ENCODE data around the gene MEOX1.
A peak's percentile ranks its signal among the peaks of the same experiment; 100 is the strongest.

The MEOX1 gene

DNA sequence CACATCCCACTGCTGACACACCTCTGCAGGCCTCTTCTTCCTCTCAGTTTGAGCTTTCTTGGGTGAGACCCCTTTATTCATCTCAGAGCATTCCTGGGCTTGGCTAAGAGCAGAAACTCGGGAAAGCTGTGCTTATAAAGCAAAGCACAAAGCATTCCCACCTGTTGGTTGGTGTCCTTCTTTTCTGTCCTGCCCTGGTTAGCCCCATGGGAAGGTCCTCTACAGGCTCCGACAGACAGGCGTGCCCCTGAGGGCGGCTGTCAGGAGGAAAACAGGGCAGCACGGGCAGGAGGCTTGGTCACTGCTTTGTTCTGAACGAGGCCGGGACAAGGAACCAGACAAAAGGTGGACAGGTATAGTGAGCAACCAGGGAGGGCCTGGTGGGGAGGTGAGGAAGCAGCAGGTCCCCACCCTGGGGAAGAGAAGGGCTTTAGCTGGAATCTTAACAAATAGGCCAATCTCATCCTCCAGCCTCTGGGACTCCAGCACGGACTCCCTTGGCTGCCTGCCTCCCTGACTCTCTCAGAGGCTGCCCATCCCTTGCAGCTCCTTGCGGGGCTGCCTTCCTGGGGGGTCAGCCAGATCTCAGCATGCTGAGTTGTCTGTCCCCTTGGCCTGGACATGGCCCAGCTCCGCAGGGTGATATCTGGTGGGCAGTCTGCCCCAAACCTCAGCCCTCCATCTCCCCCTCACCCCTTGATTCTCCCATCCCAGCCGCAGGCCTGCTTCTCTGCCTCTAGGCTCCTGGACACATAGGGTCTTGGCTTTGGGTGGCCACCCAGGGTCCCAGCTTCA, 1.7 kb downstream of the MEOX1 start:
- DNase-seq (ENCODE audit: low spot score): no peak
- H3K4me3 ChIP-seq: peak overlapping the region; percentile 17

DNA sequence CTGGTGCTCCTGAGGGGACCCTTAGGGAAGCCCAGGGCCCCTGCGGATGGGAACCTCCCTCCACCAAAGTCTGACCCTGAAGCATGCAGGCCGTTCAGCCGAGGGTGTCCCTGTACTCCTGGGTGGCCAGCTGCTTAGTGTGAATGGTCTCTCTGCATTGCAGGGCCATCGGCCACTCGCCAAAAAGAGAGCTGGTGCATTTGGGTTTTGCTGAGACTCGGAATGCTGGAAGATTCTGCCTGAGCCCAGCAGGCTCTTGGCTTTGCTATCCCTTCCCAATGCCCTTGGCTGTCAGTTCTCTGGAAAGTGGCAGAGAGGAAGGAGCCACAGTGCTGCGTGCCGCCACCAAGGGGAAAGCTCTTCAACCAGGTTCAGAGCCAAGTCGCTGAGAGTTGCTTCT, 2.8 kb downstream of the MEOX1 start:
- Histone ChIP-seq H3K4me3 (peak overlapping the region; percentile 28), H3K27ac (peak overlapping the region in 1 of 2 donors; percentile 48)
- no peak for DNase-seq (ENCODE audit: low spot score)
- no peak for TF ChIP-seq CTCF (IDR thresholded peaks at IDR 0.05)

More for the DNA sequence above, 1.7 kb downstream of the MEOX1 start:
- TF ChIP-seq CTCF (IDR thresholded peaks at IDR 0.05): no peak
- peak overlapping the region in 1 of 2 donors; percentile 31 for H3K27ac ChIP-seq

- no peak for DNase-seq (ENCODE audit: low spot score)
- H3K27ac ChIP-seq: peak overlapping the region in 1 of 2 donors; percentile 0
- no peak for TF ChIP-seq CTCF (IDR thresholded peaks at IDR 0.05)
- no peak overlapping the region for H3K4me3 ChIP-seq
These were observed 5.9 kb downstream of the MEOX1 start for GRCh38 chr17:43655693-43656255.

DNA sequence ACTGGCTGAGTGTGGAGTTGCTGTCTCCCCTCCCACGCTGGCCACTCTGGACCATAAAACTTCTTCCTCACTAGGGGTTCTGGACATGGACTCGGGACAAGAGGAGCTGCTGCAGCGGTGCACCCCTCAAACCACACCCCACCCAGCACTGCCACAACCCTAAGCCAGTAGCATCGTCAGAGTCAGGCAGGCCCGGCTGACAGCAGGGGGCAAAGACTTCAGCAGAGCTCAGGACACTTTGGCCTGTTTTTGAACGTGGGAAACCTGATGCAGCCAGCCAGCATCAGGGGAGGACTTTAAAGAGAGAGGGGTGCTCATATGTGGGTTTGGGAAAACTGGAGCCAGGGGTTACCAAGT, 9.6 kb downstream of the MEOX1 start:
- no peak overlapping the region for H3K4me3 ChIP-seq
- no peak for TF ChIP-seq CTCF (IDR thresholded peaks at IDR 0.05)
- no peak for DNase-seq (ENCODE audit: low spot score)
- no peak overlapping the region for H3K27ac ChIP-seq

DNA sequence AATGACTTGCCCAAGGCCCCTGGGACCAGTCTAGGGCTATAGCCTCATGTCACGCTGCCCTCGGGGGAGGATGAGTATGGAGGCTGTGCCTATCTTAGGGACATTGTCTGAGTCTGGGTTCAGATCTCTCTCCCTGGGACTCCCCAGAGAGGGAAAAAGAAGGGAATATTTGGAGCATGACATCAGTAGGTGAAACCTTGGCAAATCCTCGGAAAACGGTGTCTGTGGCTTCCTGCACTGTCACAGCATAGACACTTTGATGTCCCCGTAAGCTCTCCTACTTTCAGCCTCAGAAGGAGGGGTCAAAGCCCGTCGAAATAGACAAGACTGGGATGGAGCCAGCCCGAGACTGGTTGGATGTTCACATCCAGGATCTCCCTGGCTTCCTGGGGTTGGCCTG, 11.3 kb downstream of the MEOX1 start:
- DNase-seq (ENCODE audit: low spot score): no peak
- no peak overlapping the region for H3K27ac ChIP-seq

GRCh38 chr17:43648916-43649315, 12.8 kb downstream of the MEOX1 start:
- H3K27ac ChIP-seq: no peak overlapping the region
- no peak overlapping the region for H3K4me3 ChIP-seq
- no peak for TF ChIP-seq CTCF (IDR thresholded peaks at IDR 0.05)
- DNase-seq (ENCODE audit: low spot score): no peak

More for the DNA sequence above, 11.3 kb downstream of the MEOX1 start:
- no peak overlapping the region for H3K4me3 ChIP-seq
- no peak for TF ChIP-seq CTCF (IDR thresholded peaks at IDR 0.05)
